Nephron (organoid): Measurements from ENCODE around the gene NHERF1.

Experiments
- H3K27ac Mint-ChIP-seq, 3 experiments: 2 replicates each; pipeline ENCODE4 v1.8.0; 2020; ENCODE audit warnings: mixed read lengths in 3 of 3, mild to moderate bottlenecking in 2 of 3, moderate library complexity in 1 of 3
- H3K27me3 Mint-ChIP-seq: 2 replicates; pipeline ENCODE4 v1.8.0; 2021; ENCODE audit warnings: low read depth, mild to moderate bottlenecking, moderate library complexity, mixed read lengths
- H3K36me3 Mint-ChIP-seq: 2 replicates; pipeline ENCODE4 v1.8.0; 2020; ENCODE audit warnings: low read depth, mixed read lengths
- H3K4me1 Mint-ChIP-seq: 2 replicates; pipeline ENCODE4 v1.8.0; 2020; ENCODE audit warnings: mixed read lengths
- H3K4me3 Mint-ChIP-seq, 3 experiments: 2 replicates each; pipeline ENCODE4 v1.8.0; 2020; ENCODE audit warnings: mild to moderate bottlenecking in 3 of 3, mixed read lengths in 3 of 3, moderate library complexity in 2 of 3
- H3K9me3 Mint-ChIP-seq: 2 replicates; pipeline ENCODE4 v1.8.0; 2020; ENCODE audit warnings: mixed read lengths
- TF ChIP-seq, protein P1 (sequence below), 3 experiments: fragments of 200-600 bp; sonication (generic); IDR thresholded peaks; one replicate each; pipeline ENCODE4 v1.5.0; 2021; ENCODE audit warnings: antibody characterized with exemption in 3 of 3; ENCODE audit not compliant: unreplicated experiment in 3 of 3

The NHERF1 gene

GRCh38 chr17:74722782-74723181, 25.6 kb upstream of the NHERF1 start:
- no peaks in the 10 kb centered on the region for H3K9me3 Mint-ChIP-seq
- no peaks in the 10 kb centered on the region for H3K4me1 Mint-ChIP-seq
- TF ChIP-seq, protein P1, sequence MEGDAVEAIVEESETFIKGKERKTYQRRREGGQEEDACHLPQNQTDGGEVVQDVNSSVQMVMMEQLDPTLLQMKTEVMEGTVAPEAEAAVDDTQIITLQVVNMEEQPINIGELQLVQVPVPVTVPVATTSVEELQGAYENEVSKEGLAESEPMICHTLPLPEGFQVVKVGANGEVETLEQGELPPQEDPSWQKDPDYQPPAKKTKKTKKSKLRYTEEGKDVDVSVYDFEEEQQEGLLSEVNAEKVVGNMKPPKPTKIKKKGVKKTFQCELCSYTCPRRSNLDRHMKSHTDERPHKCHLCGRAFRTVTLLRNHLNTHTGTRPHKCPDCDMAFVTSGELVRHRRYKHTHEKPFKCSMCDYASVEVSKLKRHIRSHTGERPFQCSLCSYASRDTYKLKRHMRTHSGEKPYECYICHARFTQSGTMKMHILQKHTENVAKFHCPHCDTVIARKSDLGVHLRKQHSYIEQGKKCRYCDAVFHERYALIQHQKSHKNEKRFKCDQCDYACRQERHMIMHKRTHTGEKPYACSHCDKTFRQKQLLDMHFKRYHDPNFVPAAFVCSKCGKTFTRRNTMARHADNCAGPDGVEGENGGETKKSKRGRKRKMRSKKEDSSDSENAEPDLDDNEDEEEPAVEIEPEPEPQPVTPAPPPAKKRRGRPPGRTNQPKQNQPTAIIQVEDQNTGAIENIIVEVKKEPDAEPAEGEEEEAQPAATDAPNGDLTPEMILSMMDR (IDR thresholded peaks at IDR 0.05; ENCODE audit: unreplicated experiment in 3 of 3) = no peak
- H3K4me3 Mint-ChIP-seq = no peak overlapping the region
- H3K36me3 Mint-ChIP-seq = no peaks in the 10 kb centered on the region
- H3K27ac Mint-ChIP-seq = no peak overlapping the region
- H3K27me3 Mint-ChIP-seq = peaks cover 27% of the 10 kb centered on the region

- H3K4me3 Mint-ChIP-seq = no peak overlapping the region
- no peak overlapping the region for H3K27ac Mint-ChIP-seq
- H3K4me1 Mint-ChIP-seq = no peaks in the 10 kb centered on the region
- peaks cover 23% of the 10 kb centered on the region for H3K27me3 Mint-ChIP-seq
- no peaks in the 10 kb centered on the region for H3K36me3 Mint-ChIP-seq
- TF ChIP-seq, protein P1 (IDR thresholded peaks at IDR 0.05; ENCODE audit: unreplicated experiment in 3 of 3) = no peak
- H3K9me3 Mint-ChIP-seq = no peaks in the 10 kb centered on the region
These were observed 24.5 kb upstream of the NHERF1 start for GRCh38 chr17:74723891-74724290.

DNA sequence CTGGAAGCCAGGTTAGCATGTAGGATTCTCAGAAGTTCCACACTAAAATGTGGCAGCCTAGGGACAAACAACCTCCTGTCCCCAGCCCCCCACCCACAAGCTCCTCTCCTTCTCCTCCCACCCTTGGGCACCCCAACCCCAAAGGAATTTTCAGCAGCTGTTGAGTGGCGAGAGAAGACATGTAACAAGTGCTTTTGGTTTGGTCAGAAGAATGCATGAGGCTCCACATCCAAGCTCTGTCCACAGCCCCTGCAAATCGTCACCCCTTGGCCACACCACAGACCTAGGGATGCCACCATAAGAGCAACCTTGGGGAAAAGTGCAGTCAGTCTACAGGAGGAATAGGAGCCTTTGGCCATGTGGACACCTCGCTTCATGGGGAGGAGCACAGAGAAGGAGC, 23.3 kb upstream of the NHERF1 start:
- Mint-ChIP-seq H3K9me3 (no peaks in the 10 kb centered on the region), H3K4me1 (no peaks in the 10 kb centered on the region), H3K27ac (no peak overlapping the region), H3K27me3 (peaks cover 23% of the 10 kb centered on the region), H3K36me3 (no peaks in the 10 kb centered on the region), H3K4me3 (no peak overlapping the region)
- TF ChIP-seq, protein P1 (IDR thresholded peaks at IDR 0.05; ENCODE audit: unreplicated experiment in 3 of 3) = no peak

GRCh38 chr17:74728033-74728701, 20.3 kb upstream of the NHERF1 start:
- peaks cover 9% of the 10 kb centered on the region for H3K27me3 Mint-ChIP-seq
- TF ChIP-seq, protein P1 (IDR thresholded peaks at IDR 0.05; ENCODE audit: unreplicated experiment in 3 of 3) = no peak
- H3K9me3 Mint-ChIP-seq = no peaks in the 10 kb centered on the region
- H3K4me3 Mint-ChIP-seq = no peak overlapping the region
- no peaks in the 10 kb centered on the region for H3K36me3 Mint-ChIP-seq
- no peaks in the 10 kb centered on the region for H3K4me1 Mint-ChIP-seq
- no peak overlapping the region for H3K27ac Mint-ChIP-seq

GRCh38 chr17:74728702-74729075, 19.7 kb upstream of the NHERF1 start:
- TF ChIP-seq, protein P1 (IDR thresholded peaks at IDR 0.05; ENCODE audit: unreplicated experiment in 3 of 3) = no peak
- Mint-ChIP-seq H3K36me3 (no peaks in the 10 kb centered on the region), H3K4me3 (no peak overlapping the region), H3K9me3 (no peaks in the 10 kb centered on the region), H3K27me3 (peaks cover 9% of the 10 kb centered on the region), H3K4me1 (no peaks in the 10 kb centered on the region), H3K27ac (no peak overlapping the region)

- TF ChIP-seq, protein P1 (IDR thresholded peaks at IDR 0.05; ENCODE audit: unreplicated experiment in 3 of 3) = no peak
- peaks cover 4% of the 10 kb centered on the region for H3K27me3 Mint-ChIP-seq
These were observed 19.1 kb upstream of the NHERF1 start for GRCh38 chr17:74729368-74729767.

More at GRCh38 chr17:74729368-74729767, 19.1 kb upstream of the NHERF1 start:
- no peak overlapping the region for H3K27ac Mint-ChIP-seq
- no peaks in the 10 kb centered on the region for H3K36me3 Mint-ChIP-seq
- no peaks in the 10 kb centered on the region for H3K4me1 Mint-ChIP-seq
- no peaks in the 10 kb centered on the region for H3K9me3 Mint-ChIP-seq
- H3K4me3 Mint-ChIP-seq = no peak overlapping the region
